NCI-H345 treated with DMSO at 0.1 percent for 48 hours (cell line): ENCODE measurements around the gene CEP152.
"Not testable (repeated sequence)": the region's sequence is repeated elsewhere in the genome, so short reads cannot be mapped to it uniquely, and the experiment has no call there.

Experiments
- DNase-seq: peaks from one replicate; lab custom pipeline; 2025; ENCODE audit not compliant: unreplicated experiment; lab: John Stamatoyannopoulos, UW

Gene CEP152

GRCh38 chr15:48805591-48805990 lies 5.3 kb downstream of the CEP152 start:
- no peak for DNase-seq

GRCh38 chr15:48803877-48804276 lies 7.0 kb downstream of the CEP152 start:
- DNase-seq, result no peak

- DNase-seq, result no peak
Measured at GRCh38 chr15:48802867-48803266, 8.0 kb downstream of the CEP152 start.

GRCh38 chr15:48802257-48802656 lies 8.6 kb downstream of the CEP152 start:
- no peak for DNase-seq

- no peak for DNase-seq
Measured at GRCh38 chr15:48800811-48801455, 9.9 kb downstream of the CEP152 start.

GRCh38 chr15:48800245-48800644 lies 10.6 kb downstream of the CEP152 start:
- DNase-seq, result no peak

GRCh38 chr15:48798319-48798718 lies 12.6 kb downstream of the CEP152 start:
- no peak for DNase-seq

GRCh38 chr15:48796930-48797329 lies 13.9 kb downstream of the CEP152 start:
- DNase-seq, result no peak

- no peak for DNase-seq
Measured at GRCh38 chr15:48796521-48796920, 14.3 kb downstream of the CEP152 start.

GRCh38 chr15:48795901-48796300 lies 15.0 kb downstream of the CEP152 start:
- no peak for DNase-seq

GRCh38 chr15:48794697-48795134 lies 16.2 kb downstream of the CEP152 start:
- no peak for DNase-seq

- DNase-seq, result no peak
Measured at GRCh38 chr15:48792408-48792807, 18.5 kb downstream of the CEP152 start.

GRCh38 chr15:48790466-48791115 lies 20.3 kb downstream of the CEP152 start:
- not testable (repeated sequence) for DNase-seq

- no peak for DNase-seq
Measured at GRCh38 chr15:48785712-48786111, 25.2 kb downstream of the CEP152 start.

- no peak for DNase-seq
Measured at GRCh38 chr15:48785195-48785594, 25.7 kb downstream of the CEP152 start.

- no peak for DNase-seq
Measured at GRCh38 chr15:48784756-48785155, 26.1 kb downstream of the CEP152 start.

GRCh38 chr15:48782911-48783310 lies 28.0 kb downstream of the CEP152 start:
- no peak for DNase-seq

GRCh38 chr15:48781481-48782081 lies 29.3 kb downstream of the CEP152 start:
- no peak for DNase-seq

GRCh38 chr15:48781017-48781416 lies 29.9 kb downstream of the CEP152 start:
- DNase-seq, result no peak

GRCh38 chr15:48778331-48778730 lies 32.5 kb downstream of the CEP152 start:
- DNase-seq, result no peak

- no peak for DNase-seq
Measured at GRCh38 chr15:48777645-48778330, 33.1 kb downstream of the CEP152 start.

GRCh38 chr15:48775546-48775945 lies 35.3 kb downstream of the CEP152 start:
- no peak for DNase-seq
